Femur (tissue), 1 donor: ENCODE data around the gene NUP205.
A peak's percentile ranks its signal among the peaks of the same experiment; 100 is the strongest.
"Not testable (repeated sequence)": the region's sequence is repeated elsewhere in the genome, so short reads cannot be mapped to it uniquely, and the experiment has no call there.

Experiments
- DNase-seq: peaks from one replicate; pipeline ENCODE4 v3.0.0-alpha.2; 2017

NUP205 gene

DNA sequence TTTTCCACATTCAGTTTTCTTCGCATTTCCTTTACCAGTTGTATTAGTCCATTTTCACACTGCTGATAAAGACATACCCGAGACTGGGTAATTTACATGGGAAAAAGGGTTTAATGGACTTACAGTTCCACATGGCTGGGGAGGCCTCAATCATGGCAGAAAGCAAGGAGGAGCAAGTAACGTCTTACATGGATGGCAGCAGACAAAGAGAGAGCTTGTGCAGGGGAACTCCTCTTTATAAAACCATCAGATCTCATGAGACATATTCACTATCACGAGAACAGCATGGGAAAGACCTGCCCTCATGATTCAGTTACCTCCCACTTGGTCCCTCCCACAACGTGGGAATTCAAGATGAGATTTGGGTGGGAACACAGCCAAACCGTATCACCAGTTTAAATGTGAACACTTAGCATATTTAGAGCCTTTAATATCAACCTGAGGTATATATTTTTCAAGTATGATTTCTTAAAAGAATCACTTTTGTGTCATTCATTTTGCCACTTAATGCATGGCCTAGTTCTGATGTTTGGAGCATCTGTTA lies 111.2 kb downstream of the NUP205 start:
- not testable (repeated sequence) for DNase-seq

DNA sequence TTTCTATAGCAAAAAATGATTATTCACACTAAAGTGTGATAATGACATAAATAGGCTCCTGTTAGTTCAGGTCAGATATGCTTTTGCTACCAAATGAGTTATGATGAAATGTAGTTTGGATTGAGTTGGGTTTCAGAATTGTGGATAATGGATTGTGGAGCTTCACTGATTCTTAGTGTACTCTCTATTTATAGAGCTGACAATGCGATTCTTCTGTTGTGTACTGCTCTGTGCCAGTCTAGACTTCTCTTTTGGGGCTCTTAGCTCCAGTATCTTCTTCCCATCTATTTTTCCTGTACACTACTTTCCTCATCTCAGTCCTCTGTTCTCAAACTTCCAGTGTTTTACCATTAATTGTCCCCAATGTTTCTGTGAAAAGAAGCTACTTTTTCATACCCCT lies 112.1 kb downstream of the NUP205 start:
- DNase-seq, result no peak

DNA sequence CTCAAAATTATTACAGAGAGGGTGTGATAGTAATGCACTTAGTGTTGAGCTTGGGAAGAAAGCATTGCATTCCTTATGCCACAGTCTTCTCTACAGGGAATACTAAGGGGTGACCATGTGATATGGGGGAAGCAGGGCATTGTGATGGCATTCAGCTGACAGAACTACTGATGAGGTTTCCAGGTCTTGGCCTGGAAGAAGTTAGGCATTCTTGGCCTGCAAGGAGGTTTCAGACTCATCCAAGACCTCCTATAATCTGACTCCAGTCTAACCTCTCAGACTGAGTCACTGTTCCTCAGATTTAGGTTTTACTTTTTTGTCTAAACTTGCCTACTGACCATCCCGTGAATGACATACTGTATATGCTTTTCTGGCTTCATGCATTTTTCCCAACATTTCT lies 112.5 kb downstream of the NUP205 start:
- DNase-seq, result no peak

DNA sequence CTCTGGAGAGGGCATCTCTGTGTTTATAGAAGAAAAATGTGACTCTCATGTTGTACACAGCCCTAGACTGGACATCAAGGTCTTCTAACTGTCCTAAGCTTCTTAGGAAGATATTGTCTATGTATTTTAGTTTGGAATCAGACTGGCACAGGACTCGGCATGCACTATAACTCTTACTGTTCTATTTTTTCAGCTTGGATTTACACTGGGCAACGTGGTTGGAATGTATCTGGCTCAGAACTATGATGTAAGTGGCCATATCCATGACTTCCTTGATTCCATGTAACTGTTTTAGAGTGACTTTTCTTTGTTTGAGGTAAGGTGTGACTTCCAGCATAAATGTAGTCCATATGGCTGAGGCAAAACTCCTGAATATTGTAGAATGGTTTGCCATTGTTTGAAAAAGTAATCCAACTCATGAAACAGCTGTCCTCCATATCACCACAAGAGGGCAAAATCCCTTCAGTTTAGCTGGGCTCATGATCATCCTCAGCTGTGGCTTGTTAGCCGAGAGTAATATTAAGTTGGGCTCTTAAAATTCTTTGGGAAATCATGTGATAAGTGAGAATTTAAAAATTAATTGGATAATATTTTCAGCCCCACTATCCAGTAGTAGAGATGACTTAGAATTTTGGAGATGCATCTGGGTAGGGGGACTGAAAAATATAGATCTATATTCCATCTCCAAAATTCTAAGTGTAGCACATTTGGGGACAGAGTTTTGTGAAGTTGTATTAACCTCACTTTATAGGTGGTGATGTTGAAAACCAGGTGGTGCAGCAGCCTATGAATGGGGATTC lies 115.0 kb downstream of the NUP205 start:
- DNase-seq, result no peak

DNA sequence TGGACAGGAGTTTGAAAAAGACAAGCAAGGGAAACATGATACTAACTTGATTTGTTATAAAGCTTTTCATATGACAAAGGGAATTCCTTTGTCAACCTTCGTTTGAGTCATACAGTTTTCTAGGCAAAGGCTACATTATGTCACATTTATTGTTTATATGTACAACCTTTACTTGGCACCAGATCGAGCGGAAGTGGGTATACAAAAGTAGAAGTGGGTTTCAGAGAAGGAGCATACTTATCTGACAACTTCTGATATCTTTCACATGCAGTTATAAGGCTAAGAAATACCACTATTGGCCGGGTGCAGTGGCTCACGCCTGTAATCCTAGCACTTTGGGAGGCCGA lies 115.6 kb downstream of the NUP205 start:
- no peak for DNase-seq

DNA sequence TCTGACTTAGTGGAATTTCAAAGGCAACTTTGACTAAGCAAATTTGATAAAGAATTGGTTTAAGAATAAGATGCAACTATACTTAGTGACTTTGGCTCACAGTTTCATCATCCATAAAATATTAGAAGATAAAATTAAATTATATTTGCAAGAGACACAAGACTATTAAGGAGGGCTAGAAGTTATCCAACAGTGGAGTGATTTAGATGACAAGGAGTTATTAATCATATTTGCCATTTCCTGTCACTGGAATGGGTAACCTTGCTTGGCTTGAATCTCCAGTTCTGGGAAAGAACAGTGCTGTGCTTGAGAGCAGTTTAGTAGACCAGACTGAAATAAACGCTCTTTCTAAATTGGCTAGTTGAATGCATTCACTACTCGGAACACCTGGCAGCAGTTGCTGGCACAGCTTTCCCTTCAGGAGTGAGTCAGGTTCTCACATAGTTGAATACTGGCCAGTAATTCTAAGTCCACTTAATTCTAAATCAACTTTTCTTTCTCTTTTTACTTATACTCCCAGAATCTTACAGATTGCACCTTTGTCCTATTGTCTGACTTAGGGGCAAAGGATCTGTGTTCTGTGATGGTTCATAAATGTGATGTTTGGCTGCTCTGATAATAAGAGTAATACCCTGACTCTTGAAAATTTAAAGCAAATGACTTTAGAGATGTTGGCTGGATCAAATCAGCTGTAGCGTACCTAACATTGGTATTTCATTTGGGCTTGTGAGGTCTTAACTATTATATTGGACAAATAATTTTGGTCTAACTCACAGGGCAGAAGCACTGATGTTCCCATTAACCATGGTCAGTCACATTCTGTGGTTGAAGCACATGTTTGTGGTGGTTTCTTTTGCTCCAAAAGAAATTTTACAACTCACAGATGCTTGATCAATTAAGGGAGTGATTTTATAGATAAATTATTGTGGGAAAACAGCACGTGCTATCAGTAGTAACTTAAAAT lies 121.2 kb downstream of the NUP205 start:
- peak; percentile 77 for DNase-seq

DNA sequence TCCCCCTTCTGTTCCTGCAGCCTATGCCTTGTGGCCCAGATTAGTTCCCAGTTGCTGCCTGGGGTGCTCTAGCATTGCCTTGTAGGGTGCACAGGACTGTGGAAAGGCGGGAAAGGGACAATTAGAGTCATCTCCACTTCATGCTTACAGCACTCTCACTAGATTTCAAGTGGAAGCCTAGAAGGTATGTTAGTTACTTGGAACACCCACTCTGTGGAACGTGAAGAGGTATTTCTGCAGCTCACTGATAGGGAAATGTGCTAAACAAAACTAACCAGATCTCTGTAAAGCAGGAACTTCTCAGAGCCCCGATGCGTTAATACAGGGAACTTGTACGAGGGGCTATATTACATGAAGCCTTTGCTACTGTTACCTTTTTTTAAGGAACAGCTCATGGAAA lies 124.0 kb downstream of the NUP205 start:
- no peak for DNase-seq

DNA sequence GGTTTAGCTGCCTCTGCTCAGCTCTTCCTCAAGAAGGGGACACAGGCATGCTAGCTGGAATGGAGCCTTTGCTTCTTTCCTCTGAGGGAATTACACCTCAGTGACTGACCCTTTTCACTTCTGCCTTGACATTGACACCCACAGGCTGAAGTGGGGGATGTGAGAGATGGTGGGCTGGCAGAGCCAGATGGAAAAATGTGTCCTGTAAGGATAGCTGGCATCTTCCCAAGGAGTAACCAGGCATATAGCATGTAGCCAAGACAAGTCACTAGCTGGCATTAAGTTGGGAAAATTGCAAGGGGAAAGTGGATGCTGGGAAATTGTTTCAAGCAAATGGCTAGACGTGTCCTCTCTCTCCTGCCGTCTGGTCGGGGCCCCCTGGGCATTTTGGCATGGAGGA lies 124.5 kb downstream of the NUP205 start:
- DNase-seq, result peak; percentile 29

DNA sequence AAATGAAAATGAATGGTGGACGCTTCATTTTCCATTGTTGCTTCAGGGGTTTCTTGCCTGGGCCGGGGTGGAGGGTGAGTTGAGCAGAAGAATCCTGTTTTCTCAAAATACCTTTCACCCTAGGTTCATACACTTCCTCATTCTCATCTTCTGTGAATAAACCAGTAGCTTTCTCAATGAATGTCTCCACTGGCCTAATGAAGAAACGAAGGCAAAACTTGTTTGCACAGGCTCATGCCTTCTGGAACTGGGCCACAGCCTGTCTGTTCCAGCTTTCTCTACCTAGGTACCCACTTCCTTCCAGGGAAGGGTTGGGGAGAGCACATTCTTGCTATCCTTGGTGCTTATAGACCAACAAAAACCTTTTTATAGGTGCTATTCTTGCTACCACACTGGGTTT lies 125.9 kb downstream of the NUP205 start:
- no peak for DNase-seq

DNA sequence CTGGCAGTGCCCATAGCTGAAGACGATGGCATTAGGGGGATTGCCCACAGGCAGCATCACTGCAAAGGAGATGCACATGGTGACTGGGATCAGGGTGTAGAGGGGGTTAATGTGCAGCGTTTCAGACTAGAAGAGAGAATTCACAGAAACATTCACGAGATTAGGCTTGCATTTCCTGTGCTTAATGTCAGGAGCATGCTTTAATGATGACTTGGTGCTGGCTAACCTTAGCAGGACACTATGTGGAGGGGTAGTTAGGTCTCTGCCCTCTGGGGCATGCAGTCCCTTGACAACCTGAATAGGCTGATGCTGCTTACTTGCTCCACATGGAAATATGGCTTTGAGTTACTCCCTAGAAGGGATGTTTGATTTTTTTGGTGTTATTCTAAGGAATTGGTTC lies 126.4 kb downstream of the NUP205 start:
- no peak for DNase-seq

DNA sequence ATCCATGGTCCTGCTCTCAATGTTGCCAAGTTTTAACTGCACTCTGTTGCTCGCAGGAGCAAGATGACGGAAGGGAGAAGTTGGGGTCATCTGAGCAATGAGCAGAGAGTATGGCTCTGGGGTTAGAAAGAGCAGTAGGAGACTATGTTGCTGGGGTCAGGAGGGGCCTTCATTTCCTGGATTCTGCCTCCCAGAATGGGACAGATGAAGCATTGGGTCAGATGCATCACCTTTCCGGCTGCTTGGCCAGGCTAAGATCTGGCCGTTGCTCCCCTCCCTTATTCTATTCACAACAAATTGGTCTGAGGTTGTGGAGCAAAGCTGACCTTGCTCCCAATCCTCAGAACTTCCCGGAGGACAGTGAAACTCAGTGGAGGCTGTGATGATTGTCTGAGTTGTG lies 127.0 kb downstream of the NUP205 start:
- DNase-seq, result no peak

DNA sequence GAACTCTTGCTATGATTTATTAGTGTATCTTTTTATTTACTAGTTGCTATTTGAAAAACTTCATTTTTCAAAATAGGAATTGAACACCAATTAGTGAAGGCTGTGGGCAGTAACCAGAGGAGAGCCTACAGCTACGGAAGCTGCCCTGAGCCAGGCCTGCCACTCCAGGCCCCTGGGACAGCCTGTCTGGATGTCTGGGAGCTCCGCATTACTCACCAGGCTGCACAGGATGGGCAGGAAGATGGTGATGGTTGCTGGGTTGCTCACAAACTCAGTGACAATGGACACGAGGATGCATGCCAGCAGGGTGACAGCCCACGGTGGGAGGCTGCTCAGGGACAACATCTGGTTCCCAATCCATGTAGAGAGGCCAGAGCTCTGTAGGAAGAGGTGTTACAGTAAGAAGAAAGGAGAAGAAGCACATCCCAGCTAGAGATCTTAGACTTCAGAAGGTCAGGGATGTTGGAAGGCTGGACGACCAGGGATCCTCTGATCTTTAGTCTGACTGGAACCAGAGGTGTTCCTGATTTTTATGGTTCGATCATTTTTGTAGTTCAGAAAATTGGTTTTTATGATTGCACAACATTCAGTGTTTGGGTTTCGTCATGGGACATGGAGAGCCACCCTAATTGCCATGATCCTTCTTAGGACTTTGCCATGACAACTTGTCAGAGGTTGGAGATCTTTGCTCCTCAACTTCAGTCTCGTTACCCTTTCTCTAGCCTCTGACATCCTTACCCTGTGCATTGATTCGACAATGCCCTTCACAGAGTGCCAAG lies 127.8 kb downstream of the NUP205 start:
- no peak for DNase-seq

DNA sequence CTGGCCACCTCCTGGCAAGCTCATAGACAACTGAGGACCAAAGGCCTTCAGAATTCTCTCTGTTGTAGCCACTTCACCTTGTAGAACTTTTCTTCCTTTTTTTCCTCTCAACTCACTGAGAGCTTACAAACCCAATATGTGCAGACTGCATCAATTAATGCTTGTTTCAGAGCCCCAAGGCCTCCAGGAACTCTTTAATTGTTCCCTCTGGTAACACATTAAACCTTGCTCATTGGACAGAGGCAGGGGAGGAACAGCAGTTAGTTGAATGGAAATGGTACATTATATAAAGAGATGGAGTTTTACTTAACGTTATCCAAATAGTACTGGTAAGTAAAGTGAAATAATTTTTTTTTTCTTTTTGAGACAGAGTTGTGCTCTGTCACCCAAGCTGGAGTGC lies 129.7 kb downstream of the NUP205 start:
- no peak for DNase-seq

DNA sequence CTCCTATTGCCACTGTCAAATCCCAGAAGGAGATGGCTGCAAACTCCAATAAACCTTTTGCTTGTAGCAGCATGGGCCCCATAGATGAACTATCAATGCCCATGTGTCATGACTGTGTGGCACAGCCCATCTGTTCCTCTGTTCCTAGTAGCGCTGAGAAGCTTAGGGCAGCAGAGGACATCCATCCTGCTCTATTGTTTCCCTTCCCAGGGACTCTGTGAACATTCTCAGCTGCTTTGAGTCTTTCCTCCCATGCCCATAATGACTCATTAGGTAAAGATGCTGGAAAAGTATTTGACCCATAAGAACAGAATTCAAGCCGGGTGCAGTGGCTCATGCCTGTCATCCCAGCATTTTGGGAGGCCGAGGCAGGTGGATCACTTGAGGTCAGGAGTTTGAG lies 132.8 kb downstream of the NUP205 start:
- DNase-seq, result no peak

DNA sequence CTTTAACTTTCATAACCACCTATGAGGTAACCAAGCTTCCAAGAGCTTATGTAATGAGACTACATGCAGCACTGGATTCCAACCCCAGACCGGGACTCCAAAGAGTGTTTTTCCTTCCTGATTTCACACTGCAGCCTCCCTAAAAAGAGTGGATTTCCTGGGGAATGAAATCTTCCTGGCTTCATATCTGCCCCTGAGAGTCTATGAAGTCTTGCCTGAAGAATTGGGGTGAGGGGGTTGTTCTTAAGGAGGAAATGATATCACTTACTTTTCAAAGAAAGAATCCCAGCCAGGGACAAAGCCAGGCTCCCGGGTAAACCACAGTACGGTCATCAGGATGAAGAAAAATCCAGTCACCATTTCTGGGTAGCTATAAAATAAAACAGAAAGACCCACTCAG lies 134.3 kb downstream of the NUP205 start:
- DNase-seq, result no peak

DNA sequence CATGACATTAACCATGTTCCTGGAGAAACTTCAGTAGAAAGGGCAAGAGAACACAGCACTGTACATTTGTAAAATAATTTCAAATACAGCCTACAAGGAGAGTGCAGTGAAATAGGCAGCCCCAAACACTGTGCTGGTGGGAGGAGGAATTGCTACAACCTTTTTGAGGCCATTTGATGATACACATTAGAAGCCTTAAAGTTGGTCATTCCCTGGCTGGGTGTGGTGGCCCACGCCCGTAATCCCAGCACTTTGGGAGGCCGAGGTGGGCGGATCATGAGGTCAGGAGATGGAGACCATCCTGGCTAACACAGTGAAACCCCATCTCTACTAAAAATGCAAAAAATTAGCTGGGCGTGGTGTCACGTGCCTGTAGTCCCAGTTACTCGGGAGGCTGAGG lies 134.9 kb downstream of the NUP205 start:
- DNase-seq, result not testable (repeated sequence)

DNA sequence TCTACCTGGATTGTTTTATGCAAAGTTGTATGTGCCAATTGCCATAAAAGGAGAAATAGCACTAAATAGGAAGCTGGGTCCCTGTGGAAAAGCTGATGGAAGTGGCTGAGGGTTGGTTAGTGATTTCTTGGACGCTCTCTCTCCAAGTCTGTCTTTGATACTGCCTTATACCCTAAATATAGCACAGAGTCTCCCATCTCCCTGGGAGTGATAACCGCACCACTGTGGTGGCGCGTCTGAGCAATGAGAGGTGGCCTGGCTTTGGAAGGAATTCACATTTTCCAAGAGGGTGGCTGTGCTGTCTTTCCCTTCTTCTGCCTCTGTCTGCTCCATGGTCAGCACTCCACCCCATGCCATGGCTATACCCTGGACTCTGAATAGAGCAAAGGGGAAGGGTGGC lies 135.8 kb downstream of the NUP205 start:
- DNase-seq, result no peak

DNA sequence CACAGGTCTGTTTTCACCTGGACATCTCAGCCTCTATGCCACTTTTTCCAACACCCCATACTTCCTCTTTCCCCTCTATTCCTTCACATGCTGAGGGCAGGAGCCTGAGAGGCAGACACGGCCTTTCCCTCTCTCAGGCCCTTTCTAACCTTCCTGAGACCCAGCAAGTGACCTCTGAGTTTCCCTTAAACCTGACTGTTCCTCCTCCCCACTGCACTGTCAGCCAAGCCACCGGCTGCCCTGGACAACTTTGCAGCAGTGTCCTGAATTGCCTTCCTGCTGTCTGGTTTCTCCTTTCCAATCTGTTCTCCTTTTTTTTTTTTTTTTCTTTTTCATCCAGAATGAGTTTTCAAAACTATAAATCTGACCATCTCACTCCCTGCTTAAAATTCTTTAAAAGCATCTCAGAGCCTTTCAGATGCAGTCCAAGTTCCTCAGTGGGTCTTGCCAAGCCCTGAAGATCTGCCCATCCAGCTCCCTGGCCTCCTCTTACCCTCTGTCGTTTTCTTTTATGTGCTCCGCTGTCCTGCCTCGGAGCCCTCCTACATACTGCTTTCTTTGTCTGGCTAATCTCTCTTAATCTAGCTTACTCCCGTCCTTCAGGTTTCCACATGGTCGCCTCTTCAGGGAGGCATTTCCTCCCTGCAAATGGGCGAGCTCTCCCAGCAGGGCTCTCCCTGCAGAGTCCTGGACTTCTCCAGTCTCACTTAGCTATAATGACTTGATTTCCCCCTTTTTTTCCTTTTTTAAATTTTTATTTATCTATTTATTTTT lies 139.7 kb downstream of the NUP205 start:
- no peak for DNase-seq
